Ovary (tissue), 3 donors: Measurements from ENCODE around the gene MCTP2.

Experiments used
- CTCF ChIP-seq, 3 donors: fragments of 450-650 bp in 2 of 3; fragments of 200-600 bp in 1 of 3; IDR thresholded peaks; one replicate each; pipeline versions ENCODE4 v1.5.1 to v1.8.0; 2016 to 2022; ENCODE audit warnings: antibody characterized with exemption in 3 of 3, mild to moderate bottlenecking in 1 of 3
- EP300 ChIP-seq: sonication (generic); formaldehyde crosslinking; IDR thresholded peaks from one replicate; pipeline ENCODE4 v1.6.1; 2017; ENCODE audit warnings: antibody characterized with exemption
- POLR2A ChIP-seq: fragments of 450-650 bp; IDR thresholded peaks from one replicate; pipeline ENCODE4 v1.6.1; 2017; ENCODE audit warnings: antibody characterized with exemption, mild to moderate bottlenecking, moderate library complexity
- donor health status: DM: no; HTN: no; CAD: no.

GRCh38 chr15:94370206-94370935, 139.0 kb downstream of the MCTP2 start:
- TF ChIP-seq POLR2A (no peak), CTCF (IDR thresholded peaks at IDR 0.05) (no peak), EP300 (no peak)
